Suprapubic skin (tissue), 4 donors: ENCODE results near the gene FAM110A. TPM values are rescaled to one million over a fixed set of nuclear protein-coding genes. Genes with fewer than 3 reads are reported as not detected.

Experiments used
- DNase-seq, 2 donors: peaks; one replicate each; pipeline ENCODE4 v3.0.0-alpha.2; 2019; ENCODE audit warnings: low spot score in 2 of 2
- H3K27ac ChIP-seq: fragments of 200-600 bp; sonication (generic); one replicate; pipeline ENCODE4 v1.5.1; 2019
- H3K27me3 ChIP-seq: fragments of 200-600 bp; sonication (generic); one replicate; pipeline ENCODE4 v1.5.1; 2019
- H3K36me3 ChIP-seq: fragments of 200-600 bp; sonication (generic); one replicate; pipeline ENCODE4 v1.5.1; 2019
- H3K4me1 ChIP-seq: fragments of 200-600 bp; sonication (generic); one replicate; pipeline ENCODE4 v1.5.1; 2019
- H3K4me3 ChIP-seq: fragments of 200-600 bp; sonication (generic); one replicate; pipeline ENCODE4 v1.5.1; 2019; ENCODE audit warnings: mild to moderate bottlenecking
- H3K9me3 ChIP-seq: fragments of 200-600 bp; sonication (generic); one replicate; pipeline ENCODE4 v1.5.1; 2019
- EP300 ChIP-seq: sonication (generic); formaldehyde crosslinking; IDR thresholded peaks from one replicate; pipeline ENCODE4 v1.6.1; 2017; ENCODE audit warnings: antibody characterized with exemption
- POLR2A ChIP-seq, 2 donors: fragments of 450-650 bp; IDR thresholded peaks; one replicate each; pipeline ENCODE4 v1.6.1; 2017; ENCODE audit warnings: antibody characterized with exemption in 2 of 2, mild to moderate bottlenecking in 2 of 2, moderate library complexity in 2 of 2
- POLR2AphosphoS5 ChIP-seq, 3 donors: sonication (generic); formaldehyde crosslinking; IDR thresholded peaks; one replicate each; pipeline ENCODE4 v1.6.1; 2017; ENCODE audit warnings: antibody characterized with exemption in 3 of 3
- WGBS: methylation state at CpG from one replicate; pipeline ENCODE4 v1.1.5; 2018; 5-methylcytosine and 5-hydroxymethylcytosine counted together
- total RNA-seq, 4 donors: library from RNA; depleted of rRNA; stranded (reverse); fragments of >200 nt; gene quantifications; one replicate each; pipeline ENCODE4 v1.1.0, GENCODE V29; 2016
- TF ChIP-seq, protein P1 (sequence below), 2 donors: fragments of 200-600 bp in 1 of 2; fragments of 450-650 bp in 1 of 2; sonication (generic) in 1 of 2; IDR thresholded peaks; one replicate each; pipeline ENCODE4 v1.5.1; 2016 to 2019; ENCODE audit warnings: antibody characterized with exemption in 2 of 2, mild to moderate bottlenecking in 1 of 2, moderate library complexity in 1 of 2

FAM110A gene
- total RNA-seq, 4 donors from 2014 or later, result 16.9 to 57.0 (median 37.7) TPM

DNA sequence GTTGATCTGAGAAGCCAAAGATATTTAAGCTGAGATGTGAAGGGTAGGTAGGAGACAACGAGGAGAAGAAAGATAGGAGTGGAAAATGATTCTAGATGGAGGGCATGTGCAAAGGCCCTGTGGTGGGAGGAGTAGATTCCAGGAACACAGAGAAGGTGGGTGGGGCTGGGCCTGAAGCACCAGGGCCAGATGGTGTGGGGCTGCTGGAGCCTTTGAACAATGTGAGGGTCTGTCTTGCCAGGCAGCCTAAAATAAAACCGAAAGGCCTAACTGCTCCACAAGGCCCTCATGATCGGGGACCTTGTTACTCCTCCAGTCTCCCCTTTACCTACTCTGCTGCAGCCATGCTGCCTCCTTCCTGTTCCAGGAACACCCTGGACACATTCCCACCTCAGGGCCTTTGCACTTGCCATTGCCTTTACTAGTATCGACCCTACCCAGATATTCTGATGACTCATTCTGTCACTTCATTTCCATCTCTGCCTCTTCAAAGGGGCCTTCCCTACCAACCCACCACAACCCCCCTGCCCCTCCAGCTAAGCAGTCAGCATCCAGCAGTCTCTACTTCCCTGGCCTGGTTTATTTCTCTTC lies 20.0 kb downstream of the FAM110A start:
- Histone ChIP-seq H3K27ac (no peak overlapping the region), H3K4me3 (no peak overlapping the region), H3K27me3 (no peaks in the 10 kb centered on the region), H3K36me3 (no peaks in the 10 kb centered on the region), H3K9me3 (no peaks in the 10 kb centered on the region), H3K4me1 (peaks cover 21% of the 10 kb centered on the region)
- TF ChIP-seq POLR2AphosphoS5 (IDR thresholded peaks at IDR 0.05), result no peak
- no peak for TF ChIP-seq EP300
- TF ChIP-seq, protein P1, sequence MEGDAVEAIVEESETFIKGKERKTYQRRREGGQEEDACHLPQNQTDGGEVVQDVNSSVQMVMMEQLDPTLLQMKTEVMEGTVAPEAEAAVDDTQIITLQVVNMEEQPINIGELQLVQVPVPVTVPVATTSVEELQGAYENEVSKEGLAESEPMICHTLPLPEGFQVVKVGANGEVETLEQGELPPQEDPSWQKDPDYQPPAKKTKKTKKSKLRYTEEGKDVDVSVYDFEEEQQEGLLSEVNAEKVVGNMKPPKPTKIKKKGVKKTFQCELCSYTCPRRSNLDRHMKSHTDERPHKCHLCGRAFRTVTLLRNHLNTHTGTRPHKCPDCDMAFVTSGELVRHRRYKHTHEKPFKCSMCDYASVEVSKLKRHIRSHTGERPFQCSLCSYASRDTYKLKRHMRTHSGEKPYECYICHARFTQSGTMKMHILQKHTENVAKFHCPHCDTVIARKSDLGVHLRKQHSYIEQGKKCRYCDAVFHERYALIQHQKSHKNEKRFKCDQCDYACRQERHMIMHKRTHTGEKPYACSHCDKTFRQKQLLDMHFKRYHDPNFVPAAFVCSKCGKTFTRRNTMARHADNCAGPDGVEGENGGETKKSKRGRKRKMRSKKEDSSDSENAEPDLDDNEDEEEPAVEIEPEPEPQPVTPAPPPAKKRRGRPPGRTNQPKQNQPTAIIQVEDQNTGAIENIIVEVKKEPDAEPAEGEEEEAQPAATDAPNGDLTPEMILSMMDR (IDR thresholded peaks at IDR 0.05), result no peak
- TF ChIP-seq POLR2A (IDR thresholded peaks at IDR 0.05), result no peak
- 86% methylated on average over 4 of the region's 4 CpGs for WGBS
- DNase-seq, result no peak

DNA sequence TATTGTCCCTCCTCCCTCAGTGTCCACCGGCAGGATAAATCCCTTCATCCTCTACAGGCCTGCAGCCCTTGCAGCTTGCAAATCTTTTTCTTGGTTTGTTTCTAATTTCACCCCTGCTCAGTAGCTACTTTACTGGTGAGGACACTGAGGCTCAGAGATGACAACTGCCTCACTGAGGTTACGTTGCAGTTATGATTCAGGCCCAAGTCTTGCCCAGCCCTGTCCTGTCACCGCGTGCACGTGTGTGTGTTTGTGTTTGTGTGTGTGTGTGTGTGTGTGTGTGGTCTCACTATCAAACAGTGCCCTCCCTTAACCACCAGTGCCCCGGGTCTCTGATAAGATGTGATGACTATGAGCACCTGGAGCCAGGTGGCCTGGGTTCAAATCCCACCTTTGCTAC lies 21.1 kb downstream of the FAM110A start:
- no peaks in the 10 kb centered on the region for H3K27me3 ChIP-seq
- TF ChIP-seq POLR2A (IDR thresholded peaks at IDR 0.05) (no peak), EP300 (no peak), POLR2AphosphoS5 (IDR thresholded peaks at IDR 0.05) (no peak)
- TF ChIP-seq, protein P1 (IDR thresholded peaks at IDR 0.05), result no peak

DNA sequence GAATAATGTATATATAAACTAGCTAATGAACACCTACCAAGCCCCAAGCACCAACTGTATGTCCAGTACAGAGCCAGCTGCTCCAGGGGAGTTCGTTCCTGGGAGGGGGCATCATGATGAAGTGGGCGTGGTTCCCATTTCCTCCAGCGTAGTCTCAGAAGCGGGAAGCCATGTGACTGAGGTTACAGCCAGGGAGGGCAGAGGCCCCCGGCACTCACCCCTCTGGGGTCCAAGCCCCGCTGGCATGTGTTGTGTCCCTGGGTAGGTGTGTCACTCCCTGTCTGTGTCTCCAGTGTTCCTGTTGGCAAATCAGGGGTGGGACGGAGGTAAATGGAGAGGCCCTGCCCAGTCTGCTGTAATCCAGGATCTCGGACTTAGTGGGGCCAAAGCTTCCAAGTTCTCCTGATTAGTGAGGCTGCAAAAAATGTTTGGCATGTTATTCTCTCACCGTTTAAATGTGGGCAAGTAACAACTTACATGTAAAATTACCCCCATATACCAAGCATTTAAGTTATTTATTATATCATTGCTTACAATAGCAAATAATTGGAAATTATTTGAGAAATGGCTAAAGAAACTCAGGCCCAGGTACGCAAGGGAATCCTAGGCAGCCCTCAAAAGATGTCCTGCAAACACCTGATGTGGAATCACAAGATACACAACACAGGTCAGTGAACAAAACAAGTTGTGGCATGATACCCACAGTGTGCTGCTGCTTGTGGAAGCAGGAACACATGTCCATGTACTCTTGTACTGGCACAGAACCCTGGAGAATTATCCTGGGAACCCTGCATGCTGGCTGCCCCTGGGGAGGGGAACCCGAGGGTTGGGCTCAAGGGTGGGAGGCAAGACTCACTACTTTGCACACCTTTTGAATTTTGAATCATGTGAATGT lies 22.2 kb downstream of the FAM110A start:
- Histone ChIP-seq H3K9me3 (no peaks in the 10 kb centered on the region), H3K4me3 (no peak overlapping the region), H3K4me1 (peaks cover 27% of the 10 kb centered on the region), H3K27ac (peak overlapping the region; percentile 1), H3K27me3 (no peaks in the 10 kb centered on the region), H3K36me3 (no peaks in the 10 kb centered on the region)
- DNase-seq, result no peak
- TF ChIP-seq EP300 (no peak), POLR2AphosphoS5 (IDR thresholded peaks at IDR 0.05) (no peak), POLR2A (IDR thresholded peaks at IDR 0.05) (no peak)
- TF ChIP-seq, protein P1 (IDR thresholded peaks at IDR 0.05), result no peak
- 37% methylated on average over 11 of the region's 11 CpGs for WGBS

More for the DNA sequence above, 21.1 kb downstream of the FAM110A start:
- no peak for DNase-seq
- Histone ChIP-seq H3K36me3 (no peaks in the 10 kb centered on the region), H3K4me3 (no peak overlapping the region), H3K27ac (no peak overlapping the region), H3K9me3 (no peaks in the 10 kb centered on the region), H3K4me1 (peaks cover 26% of the 10 kb centered on the region)
- 49% methylated on average over 6 of the region's 6 CpGs for WGBS

DNA sequence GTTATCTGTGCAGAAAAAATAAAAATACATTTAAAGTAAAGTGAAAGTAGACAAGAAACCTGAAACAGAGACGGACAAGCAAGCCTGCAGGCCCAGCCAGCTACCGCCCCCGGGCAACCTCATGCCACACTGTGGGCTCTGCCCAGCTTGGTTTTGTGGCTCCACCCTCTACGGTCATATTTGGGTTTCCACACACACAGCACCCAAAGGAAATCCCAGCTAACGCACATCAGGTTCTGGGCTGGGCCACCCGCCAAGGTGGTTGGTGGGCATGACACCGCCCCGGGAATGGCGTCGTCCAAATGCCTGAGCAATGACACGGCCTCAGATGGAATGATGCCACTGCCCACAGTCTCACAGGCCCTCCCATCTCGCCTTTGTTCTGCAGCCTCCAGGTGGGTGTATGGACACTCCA lies 22.9 kb downstream of the FAM110A start:
- 20% methylated on average over 12 of the region's 12 CpGs for WGBS

More for the DNA sequence above, 22.9 kb downstream of the FAM110A start:
- Histone ChIP-seq H3K4me3 (no peak overlapping the region), H3K4me1 (peaks cover 27% of the 10 kb centered on the region), H3K27ac (peak overlapping the region; percentile 1), H3K36me3 (no peaks in the 10 kb centered on the region), H3K27me3 (no peaks in the 10 kb centered on the region), H3K9me3 (no peaks in the 10 kb centered on the region)
- no peak for DNase-seq
- TF ChIP-seq EP300 (no peak), POLR2A (IDR thresholded peaks at IDR 0.05) (no peak), POLR2AphosphoS5 (IDR thresholded peaks at IDR 0.05) (no peak)
- TF ChIP-seq, protein P1 (IDR thresholded peaks at IDR 0.05), result no peak
